Activated T-helper 9 cell treated with anti-CD3 and anti-CD28 coated beads, Interleukin-2, amount 50 U/mL, for 16 hours (primary cell): ENCODE results near the gene PITPNM1.
A peak's percentile ranks its signal among the peaks of the same experiment; 100 is the strongest.
"Not testable (repeated sequence)": the region's sequence is repeated elsewhere in the genome, so short reads cannot be mapped to it uniquely, and the experiment has no call there.

Experiments
- DNase-seq: peaks from one replicate; pipeline ENCODE4 v3.0.0-alpha.2; 2020; ENCODE audit warnings: low read depth

PITPNM1 gene

DNA sequence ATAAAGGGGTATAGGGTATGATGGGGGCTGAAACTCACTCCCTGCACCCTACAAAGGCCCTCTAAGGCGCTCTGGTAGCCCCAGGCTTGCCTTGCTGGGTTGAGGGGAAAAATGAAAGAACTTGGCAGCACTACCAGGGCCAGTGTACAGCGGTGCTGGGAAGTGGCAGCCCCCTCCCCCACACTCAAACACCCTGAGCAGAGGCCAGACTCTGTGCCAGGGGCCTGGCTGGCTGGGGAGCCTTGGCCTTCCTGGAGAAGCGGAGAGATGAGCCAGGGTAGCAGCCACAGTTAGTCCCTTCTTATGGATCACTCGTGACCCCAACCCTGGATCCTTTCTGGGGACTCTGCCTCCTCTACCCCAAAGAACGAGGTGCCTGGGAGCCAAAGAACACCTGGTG is 38.8 kb downstream of the PITPNM1 start:
- DNase-seq = no peak

DNA sequence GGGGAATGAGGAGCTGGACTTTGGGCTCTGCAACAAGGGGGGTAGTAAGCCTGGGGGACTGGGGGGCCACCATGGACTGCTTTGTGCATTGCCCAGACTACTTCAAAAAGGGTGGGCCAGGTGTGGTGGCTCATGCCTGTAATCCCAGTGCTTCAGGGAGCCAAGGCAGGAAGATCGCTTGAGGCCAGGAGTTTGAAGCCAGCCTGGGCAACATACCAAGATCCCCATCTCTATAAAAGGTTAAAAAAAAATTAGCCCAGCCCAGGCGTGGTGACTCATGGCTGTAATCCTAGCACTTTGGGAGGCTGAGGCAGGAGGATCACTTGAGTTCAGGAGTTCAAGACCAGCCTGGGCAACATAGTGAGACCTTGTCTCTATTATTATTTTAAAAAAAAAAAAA is 39.6 kb downstream of the PITPNM1 start:
- not testable (repeated sequence) for DNase-seq

DNA sequence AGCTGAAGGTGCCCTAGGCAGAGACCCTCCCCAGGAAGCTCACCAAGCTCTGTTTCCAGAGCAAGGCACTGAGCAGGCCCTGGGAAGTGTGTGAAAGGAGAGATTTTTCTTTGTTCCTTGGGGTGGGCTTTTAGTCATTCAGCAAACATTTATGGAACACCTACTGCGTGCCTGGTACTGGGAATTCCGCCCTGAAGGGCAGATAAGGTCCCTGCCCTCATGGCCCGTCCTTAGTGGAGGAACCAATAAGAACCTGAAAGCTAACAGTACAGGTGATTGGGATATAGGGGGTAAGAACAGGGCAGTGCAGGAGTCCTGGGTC is 40.0 kb downstream of the PITPNM1 start:
- DNase-seq = no peak

DNA sequence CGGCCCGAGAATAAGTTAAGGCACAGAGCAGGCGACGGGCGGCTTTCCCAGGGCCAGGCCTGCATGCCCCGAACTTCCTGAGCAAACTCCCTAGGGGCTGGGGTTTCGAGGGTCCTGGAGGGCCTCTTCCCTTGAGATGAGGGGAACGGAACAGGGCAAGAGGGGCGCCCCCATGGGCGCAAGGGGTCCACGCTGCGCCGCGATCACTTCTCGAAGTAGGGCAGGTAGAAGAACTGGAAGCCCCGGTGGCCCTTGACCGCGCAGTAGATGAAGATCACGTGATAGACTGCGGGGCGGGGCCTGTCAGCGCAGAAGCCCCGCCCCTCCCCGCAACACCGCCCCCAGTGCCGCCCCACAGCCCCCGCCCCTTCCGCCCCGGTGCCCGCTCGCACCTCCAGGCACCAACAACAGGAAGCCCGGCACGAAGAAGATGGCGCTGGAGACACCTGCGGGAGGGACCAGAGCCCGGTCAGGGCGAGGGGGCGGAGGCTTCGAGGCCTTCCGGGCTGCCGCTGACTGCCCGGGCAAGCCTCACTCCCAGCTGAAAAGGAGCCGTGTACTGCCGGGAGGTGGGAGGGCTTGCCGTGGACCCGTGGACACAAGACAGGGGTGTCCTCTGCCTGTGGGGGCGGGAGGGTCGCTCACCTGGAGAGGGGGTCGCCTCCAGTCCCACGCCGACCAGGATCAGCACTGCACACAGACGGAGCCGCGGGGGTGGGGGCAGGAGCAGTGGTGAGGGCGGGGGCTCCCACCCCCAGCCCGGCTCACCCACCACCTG is 40.6 kb downstream of the PITPNM1 start:
- DNase-seq = peak; percentile 85

DNA sequence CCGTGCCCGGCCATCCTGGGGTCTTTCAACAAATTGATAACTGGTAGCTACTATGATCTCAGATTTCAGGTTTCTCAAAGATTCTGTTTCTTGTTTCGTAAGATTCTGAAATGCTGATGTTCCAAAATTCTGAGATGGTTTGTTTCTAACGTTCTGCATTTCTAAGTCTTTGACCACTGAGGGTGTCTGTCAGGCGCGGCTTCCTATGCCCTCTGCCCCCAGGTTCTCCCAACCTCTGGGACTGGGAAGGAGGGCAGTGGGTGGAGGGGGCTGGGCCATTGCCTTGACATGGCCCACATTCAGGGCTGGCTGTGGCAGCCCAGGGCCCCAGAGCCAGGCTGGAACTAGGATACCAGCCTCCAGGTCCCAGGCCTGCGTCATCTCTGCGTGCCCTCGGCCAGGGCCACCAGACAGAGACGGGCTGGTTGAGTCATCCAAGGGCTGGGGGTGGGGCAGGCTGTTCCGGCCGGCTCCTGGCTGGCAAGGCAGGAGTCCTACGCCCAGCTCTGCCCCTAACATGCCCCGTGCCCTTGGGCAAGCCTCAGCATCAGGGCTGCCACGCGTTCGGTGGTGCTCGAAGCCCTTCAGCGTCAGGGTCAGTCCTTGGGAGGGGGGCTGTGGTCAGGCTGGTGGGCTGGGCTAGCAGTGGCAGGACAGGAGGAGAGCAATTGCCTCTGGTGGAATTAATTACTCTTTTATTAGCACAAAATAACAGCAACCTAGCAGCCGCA is 41.3 kb downstream of the PITPNM1 start:
- DNase-seq = no peak

DNA sequence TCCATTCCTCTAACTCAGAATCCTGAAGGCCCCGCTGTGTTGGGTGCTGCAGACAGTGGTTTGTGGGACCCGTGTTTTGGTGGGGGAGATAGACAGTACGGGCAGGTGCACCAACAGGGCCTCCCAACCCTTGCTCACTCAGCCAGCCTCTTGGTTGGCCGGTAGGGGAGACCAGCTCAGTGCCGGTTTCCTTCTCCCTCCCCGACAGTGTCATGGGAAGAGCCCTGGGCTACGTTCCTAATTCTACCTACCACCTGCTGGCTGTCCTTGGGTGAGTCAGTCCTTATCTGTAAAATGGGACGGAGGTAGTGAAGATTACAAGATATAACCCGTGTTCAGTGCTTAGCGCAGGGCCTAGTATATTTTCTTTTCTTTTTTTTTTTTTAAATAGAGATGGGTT is 42.0 kb downstream of the PITPNM1 start:
- DNase-seq = no peak

DNA sequence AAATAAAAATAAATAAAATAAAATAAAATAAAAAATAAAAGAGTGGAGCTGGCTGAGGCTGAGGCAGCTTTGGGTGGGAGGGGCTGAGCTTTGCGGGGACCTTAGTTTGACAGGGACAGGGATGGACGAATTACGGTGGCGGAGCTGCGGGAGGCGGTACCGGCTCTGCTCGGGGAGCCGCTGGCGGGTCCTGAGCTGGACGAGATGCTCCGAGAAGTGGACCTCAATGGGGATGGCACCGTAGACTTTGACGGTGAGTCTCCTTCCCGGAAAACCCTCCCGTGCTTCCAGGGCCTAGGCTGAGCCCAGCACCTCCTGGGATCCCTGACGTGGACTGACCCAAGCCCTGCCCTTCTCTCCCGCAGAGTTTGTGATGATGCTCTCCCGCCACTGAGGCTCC is 46.9 kb downstream of the PITPNM1 start:
- no peak for DNase-seq

DNA sequence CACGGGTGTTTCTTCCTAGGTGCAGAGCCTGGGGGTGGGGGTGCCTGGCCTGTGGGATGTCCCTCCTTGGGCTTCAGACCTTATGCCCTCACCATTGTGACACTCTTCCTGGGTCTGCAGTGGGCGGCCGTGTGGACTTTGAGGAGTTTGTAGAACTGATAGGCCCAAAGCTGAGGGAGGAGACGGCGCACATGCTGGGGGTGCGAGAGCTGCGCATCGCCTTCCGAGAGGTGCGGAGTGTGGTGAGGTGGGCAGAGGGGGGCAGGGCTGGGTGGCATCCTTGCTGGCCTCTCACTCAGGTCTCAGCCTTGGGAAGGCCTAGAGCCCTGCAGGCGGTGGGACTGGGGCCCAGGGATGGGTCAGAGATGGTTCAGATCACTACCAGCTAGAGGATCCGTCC is 47.7 kb downstream of the PITPNM1 start:
- no peak for DNase-seq

DNA sequence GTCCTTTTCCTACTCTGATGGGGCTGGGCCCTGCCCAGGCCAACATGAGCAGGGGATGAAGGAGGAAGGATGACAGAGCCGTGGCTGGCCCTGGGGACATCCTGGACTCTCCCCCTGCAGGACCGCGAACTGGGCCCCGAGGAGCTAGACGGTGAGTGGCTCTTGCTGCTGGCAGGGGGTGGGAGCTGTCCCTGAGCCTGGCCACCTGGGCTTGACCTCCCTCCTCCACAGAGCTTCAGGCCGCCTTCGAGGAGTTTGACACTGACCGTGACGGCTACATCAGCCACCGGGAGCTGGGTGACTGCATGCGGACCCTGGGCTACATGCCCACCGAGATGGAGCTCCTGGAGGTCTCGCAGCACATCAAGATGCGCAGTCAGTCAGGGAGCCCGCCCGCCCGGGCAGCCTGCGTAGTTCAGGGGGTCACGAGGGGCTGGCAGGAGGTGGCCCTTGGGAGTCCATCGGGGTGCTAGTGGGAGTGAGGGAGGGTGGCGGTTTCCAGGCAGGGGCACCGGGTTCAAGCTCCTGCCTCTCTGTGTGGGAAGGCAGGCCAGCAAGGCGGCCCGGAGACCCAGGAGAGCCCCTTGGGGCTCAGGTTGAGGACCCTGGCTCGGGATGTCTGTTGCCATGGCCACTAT is 49.0 kb downstream of the PITPNM1 start:
- DNase-seq = no peak

DNA sequence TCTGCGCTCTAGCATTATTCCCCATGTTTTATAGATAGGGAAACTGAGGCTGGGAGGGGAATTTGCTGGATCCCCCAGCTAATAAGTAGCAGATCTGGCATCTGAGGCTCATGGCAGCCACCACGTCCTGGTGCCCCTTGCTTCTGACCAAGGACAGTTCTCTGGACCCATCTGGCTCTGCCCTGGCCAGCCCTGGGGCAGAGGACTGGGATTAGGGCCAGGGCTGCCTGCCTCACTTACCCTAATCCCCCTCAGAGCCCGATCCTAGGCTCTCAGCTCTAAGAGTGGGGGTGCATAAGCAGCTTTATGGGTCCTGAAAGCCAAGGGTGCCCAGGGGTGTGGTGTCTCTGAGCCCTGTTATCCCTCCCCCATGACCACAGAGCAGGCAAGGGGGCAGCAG is 50.1 kb downstream of the PITPNM1 start, which contains the start of gene CABP4:
Gene CABP4 (plus strand): TSS at position 301 of the 400 bp plus-strand sequence. CDS start 70 bp downstream, at position 371.
- DNase-seq = no peak

DNA sequence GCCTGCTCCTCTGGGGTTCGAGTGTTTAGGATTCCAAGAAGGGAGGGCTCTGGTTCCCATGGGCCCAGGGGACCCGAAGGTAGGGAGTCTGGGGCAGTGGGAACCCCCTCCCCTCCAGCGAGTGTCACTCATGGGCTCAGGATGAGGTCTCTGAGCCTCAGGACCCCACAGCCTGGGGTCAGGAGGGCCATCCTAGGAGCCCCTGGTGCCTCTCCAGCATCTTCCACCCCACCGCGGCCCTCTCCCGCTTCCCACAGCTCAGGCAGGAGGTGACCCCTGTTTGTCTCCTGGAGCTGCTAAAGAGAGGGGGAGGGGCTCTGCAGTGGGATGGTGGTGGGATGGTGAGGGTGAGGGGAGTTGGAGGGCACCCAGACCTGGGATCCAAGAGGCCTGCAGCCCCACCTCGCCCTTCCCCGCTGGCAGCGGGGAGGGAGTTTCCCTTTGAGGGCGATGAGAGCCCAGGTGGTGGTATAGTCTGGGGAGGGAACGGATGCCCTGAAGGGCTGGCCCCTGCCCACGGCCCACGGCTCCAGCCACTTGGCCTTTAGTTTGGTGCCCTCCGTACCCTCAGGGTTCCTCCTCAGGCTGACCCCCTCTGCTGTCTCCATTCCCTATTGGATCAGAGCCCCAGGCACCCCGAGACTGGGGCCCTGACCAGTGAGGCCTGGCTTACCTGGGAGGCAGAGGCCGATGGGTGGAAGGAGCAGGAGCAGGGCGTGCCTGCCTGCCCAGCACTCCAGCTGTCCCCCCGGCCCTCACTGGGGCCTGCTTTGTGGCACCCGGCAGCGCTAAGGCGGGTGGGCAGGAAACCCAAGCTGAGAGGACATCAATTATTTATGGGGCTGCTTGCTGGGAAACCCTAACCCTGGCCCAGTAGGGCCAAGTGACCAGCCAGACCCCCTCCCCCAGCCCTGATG is 51.1 kb downstream of the PITPNM1 start:
- DNase-seq = no peak

DNA sequence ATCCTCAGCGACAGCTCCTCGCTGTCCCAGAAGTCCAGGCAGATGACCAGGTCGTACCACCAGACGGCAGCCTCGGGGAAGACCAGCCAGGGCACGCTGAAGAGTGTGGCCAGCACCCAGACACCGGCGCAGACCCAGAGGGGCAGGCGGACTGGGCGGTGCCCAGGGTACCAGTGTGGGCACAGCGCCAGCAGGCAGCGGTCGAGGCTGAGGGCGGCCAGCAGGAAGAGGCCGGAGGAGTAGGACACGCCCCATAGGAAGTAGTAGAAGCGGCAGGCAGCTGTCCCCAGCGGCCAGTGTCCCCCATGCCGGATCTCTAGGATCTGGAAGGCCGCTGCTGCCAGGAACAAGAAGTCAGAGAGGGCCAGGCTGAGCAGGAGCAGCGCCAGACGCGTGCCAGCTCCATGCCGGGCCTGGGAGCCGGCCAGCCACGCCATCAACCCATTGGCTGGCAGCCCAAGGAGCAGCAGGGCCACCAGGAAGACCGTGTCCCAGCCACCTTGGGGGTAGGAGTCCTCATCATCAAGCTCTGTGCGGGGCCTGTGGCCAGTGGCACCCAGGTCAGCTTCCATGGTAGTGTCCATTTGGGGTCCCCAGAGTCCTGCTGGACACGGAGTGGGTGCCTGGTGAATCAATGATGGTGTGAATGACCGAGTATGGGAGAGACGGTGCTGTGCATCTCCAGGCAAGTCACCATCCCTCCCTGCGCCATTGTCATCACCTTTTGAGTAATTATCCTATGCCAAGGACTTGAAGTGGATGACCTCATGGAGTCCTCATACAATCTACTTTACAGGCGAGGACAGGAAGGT is 52.8 kb downstream of the PITPNM1 start, which contains the start of gene GPR152:
Gene GPR152 (minus strand): TSS at position 589 of the 812 bp plus-strand sequence. CDS start 5 bp downstream, at position 584.
- DNase-seq = no peak

DNA sequence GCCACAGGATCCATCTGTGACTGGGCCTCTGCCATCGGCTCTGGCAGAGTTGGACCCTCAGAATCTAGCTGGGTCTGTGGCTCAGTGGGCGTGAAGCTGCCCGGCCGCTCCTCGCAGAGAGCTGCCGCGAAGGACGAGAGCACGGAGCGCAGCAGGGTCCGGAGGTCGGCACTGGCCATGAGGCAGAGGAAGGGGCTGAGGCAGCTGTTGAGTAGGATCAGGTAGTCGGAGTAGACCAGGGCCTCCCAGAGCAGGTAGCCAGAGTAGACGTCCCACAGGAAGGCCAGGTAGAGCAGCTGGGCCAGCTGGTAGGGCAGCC is 53.5 kb downstream of the PITPNM1 start:
- DNase-seq = no peak

DNA sequence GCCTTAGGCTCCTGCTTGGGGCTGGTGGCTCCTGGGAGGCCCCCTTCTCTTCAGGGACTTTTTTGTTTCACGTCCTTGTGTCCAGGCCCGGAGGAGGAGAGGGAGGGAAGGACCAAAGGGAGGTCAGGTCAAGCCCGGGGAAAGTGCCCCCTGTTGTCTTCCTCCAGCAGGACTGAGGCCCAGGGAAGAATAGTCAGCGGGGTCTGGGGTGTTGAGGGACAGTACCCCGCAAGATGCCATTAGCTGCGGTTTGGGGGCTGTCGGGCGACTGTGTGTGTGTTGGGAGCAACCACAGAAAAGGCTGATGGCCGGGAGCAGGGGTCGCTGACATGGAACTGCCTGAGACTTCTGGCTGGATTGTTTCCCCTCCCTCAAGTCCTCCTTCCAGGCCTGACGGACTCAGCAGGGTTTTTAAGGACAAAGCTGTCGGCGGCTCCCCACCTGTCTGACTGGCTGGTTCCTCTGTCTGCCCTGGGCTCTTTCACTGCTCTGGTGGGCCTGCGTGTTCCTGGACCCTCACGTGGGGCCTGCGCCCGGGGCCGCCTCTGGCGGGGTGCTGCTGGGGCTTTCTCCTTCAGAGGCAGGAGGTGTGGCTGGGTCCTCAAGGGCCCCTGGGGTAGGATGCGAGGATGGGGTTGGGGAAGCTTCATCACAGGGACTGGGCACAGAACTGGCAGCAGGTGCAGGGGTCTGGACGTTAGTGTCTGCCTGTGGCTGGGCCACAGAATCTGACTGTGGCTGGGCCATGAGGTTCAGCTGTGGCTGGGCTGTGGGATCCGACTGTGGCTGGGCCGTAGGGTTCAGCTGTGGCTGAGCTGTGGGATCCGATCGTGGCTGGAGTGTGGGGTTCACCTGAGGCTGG is 54.1 kb downstream of the PITPNM1 start:
- no peak for DNase-seq

DNA sequence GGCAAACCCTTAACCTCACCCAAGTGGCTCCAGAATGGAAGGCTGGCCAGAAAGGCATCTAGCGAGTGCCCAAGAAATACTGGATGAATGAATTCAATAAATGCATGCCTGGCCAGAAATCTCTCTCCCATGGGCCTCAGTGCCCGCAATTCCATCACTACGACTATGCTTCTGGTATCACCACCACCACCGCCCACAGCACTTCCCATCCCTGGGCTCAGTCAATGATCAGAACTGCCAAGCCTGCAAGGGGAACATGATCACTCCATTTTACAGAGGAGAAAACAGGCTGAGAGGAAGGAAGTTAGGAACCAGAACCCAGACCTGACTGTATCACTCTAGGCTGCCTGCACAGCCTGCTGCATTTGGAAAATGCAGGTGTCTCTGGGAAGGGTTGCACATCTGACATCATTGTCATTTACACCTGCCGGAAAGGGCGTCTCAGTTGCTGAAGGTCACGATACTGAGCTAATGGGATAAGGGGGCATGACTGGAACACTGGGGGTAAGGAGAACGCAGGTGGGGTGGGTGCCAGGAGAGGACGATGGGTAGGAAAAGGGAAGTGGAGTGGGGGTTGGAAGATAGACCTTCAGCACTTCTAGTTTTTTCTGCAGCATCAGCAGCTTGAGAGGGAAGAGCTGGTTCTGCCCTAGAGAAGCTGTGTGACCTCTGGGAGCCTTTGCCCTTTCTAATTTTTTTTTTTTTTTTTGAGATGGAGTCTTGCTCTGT is 55.9 kb downstream of the PITPNM1 start:
- DNase-seq = no peak

DNA sequence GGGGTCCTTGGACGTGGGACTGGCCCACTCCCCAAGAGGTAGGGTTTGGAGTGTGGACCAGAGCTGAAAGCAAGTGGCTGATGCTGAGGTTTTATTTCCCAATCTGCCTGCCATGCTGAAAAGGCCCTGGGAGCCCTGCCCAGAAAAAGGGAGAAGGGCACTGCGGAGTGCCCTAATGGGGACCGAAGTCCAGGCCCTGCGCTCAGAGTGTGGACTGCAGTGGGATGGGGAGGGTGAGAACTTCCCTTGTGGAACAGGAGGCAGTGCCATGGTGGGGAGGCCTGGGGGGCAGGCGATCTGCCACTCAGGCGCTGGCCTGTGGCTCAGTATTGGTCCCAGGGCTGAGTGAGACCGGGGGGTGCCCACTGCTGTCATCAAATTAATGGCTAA is 56.9 kb downstream of the PITPNM1 start:
- DNase-seq = no peak

DNA sequence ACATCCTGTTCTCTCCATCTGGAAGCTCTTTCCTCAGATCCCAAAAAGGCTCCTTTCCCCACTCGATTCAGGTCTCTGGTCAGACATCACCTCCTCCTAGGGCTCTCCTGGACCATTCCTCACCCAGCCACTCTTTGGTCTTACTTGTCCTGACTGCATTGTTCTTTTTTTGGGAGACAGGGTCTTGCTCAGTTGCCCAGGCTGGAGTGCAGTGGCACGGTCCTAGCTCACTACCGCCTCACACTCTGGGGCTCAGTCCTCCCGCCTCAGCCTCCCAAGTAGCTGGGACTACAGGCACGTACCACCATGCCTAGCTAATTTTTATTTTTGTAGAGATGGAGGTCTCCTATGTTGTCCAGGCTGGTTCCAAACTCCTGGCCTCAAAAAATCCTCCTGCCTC is 59.6 kb downstream of the PITPNM1 start:
- DNase-seq = no peak

DNA sequence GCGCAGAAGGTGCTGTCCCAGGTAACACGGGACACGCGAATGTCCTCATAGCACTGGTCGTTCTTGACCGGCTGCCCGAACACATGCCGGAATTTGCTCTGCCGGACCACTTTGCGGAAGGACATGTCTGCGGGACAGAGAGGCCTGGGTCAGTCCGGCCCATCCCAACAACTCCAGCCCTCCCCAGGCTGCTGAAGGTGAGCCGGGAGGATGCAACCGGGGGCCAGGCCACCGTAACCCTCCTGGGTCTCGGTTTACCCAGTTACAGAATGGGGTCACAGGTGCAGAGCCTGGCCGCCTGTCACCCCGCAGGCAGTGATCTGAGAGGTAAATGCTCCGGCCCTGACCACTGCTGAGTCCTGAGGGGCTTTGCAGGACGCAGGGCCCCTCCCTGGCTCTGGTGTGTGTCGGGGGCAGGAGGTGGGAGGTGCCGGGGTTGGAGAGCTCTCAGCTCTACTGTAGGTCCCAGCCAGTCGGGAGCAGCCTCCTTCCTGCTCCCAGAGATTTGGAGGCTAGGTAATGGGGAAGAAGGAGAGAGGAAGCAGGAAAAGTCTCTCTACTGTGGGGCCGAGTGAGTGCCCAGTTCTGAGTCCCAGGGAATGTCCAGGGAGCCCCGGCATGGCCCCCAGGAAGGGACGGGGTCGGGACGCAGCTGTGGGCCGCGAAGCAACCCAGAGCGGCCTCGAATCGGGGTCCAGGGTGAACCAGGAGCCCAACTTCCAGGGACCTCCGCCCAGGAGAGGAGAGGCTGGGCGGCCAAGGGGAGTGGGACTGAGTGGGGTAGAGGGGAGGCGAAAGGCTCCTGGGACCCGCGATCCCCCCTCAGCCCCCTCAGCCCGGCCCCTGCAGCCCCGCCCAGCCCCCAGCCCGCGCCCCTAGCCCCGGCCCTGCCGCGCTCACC is 62.4 kb downstream of the PITPNM1 start:
- DNase-seq = no peak
